Retina (tissue), 1 donor: ENCODE data around the gene ACTR8.

Experiments used
- DNase-seq: peaks from one replicate; pipeline ENCODE4 v3.0.0-alpha.2; 2016

Gene ACTR8

GRCh38 chr3:53862241-53862640 lies 19.7 kb downstream of the ACTR8 start:
- no peak for DNase-seq

- no peak for DNase-seq
These were observed 21.8 kb downstream of the ACTR8 start for GRCh38 chr3:53860196-53860595.

- DNase-seq, result no peak
These were observed 22.8 kb downstream of the ACTR8 start for GRCh38 chr3:53859178-53859577.

- no peak for DNase-seq
These were observed 23.7 kb downstream of the ACTR8 start for GRCh38 chr3:53858096-53858741.

GRCh38 chr3:53856964-53857363 lies 25.0 kb downstream of the ACTR8 start:
- DNase-seq, result no peak

- DNase-seq, result no peak
These were observed 31.1 kb downstream of the ACTR8 start for GRCh38 chr3:53850895-53851294.

- DNase-seq, result no peak
These were observed 32.0 kb downstream of the ACTR8 start for GRCh38 chr3:53849916-53850315.

GRCh38 chr3:53846851-53847155 lies 35.1 kb downstream of the ACTR8 start:
- DNase-seq, result no peak

GRCh38 chr3:53846134-53846850 lies 35.7 kb downstream of the ACTR8 start, which contains the start of the genes CHDH and IL17RB:
Gene CHDH, minus strand, starts transcription at chr3:53846419. Its CDS starts 22,411 bp downstream, at chr3:53824008.
Gene IL17RB, plus strand, starts transcription at chr3:53846568. Its CDS starts 21 bp downstream, at chr3:53846589.
- DNase-seq, result peak; percentile 76

- DNase-seq, result peak; percentile 72
These were observed 36.1 kb downstream of the ACTR8 start for GRCh38 chr3:53845881-53846133.

GRCh38 chr3:53845103-53845880 lies 36.7 kb downstream of the ACTR8 start:
- DNase-seq, result peak; percentile 70

- no peak for DNase-seq
These were observed 37.5 kb downstream of the ACTR8 start for GRCh38 chr3:53844262-53845102.

GRCh38 chr3:53843195-53844177 lies 38.5 kb downstream of the ACTR8 start:
- DNase-seq, result no peak

- peak; percentile 58 for DNase-seq
These were observed 39.3 kb downstream of the ACTR8 start for GRCh38 chr3:53842436-53843194.

GRCh38 chr3:53841296-53841695 lies 40.7 kb downstream of the ACTR8 start:
- DNase-seq, result no peak

GRCh38 chr3:53837331-53837730 lies 44.6 kb downstream of the ACTR8 start:
- DNase-seq, result no peak

GRCh38 chr3:53836084-53836872 lies 45.7 kb downstream of the ACTR8 start:
- no peak for DNase-seq

- no peak for DNase-seq
These were observed 46.7 kb downstream of the ACTR8 start for GRCh38 chr3:53835257-53835656.

GRCh38 chr3:53834429-53835095 lies 47.4 kb downstream of the ACTR8 start:
- DNase-seq, result no peak

- DNase-seq, result no peak
These were observed 48.3 kb downstream of the ACTR8 start for GRCh38 chr3:53833700-53834099.
